ENCODE data around the gene C10orf71.

Gene C10orf71

GRCh38 chr10:49274886-49275285 lies 24.1 kb upstream of the C10orf71 start:
- DNase-seq (ENCODE audit: low spot score) = no peak
- H3K27ac ChIP-seq = no peak overlapping the region
- H3K4me3 ChIP-seq = no peak overlapping the region
- TF ChIP-seq, protein P1, sequence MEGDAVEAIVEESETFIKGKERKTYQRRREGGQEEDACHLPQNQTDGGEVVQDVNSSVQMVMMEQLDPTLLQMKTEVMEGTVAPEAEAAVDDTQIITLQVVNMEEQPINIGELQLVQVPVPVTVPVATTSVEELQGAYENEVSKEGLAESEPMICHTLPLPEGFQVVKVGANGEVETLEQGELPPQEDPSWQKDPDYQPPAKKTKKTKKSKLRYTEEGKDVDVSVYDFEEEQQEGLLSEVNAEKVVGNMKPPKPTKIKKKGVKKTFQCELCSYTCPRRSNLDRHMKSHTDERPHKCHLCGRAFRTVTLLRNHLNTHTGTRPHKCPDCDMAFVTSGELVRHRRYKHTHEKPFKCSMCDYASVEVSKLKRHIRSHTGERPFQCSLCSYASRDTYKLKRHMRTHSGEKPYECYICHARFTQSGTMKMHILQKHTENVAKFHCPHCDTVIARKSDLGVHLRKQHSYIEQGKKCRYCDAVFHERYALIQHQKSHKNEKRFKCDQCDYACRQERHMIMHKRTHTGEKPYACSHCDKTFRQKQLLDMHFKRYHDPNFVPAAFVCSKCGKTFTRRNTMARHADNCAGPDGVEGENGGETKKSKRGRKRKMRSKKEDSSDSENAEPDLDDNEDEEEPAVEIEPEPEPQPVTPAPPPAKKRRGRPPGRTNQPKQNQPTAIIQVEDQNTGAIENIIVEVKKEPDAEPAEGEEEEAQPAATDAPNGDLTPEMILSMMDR (IDR thresholded peaks at IDR 0.05) = no peak

- Histone ChIP-seq H3K4me3 (no peak overlapping the region), H3K27ac (no peak overlapping the region)
- no peak for DNase-seq (ENCODE audit: low spot score)
- TF ChIP-seq, protein P1 (IDR thresholded peaks at IDR 0.05) = no peak
Observed at GRCh38 chr10:49275896-49276295, 23.1 kb upstream of the C10orf71 start.

DNA sequence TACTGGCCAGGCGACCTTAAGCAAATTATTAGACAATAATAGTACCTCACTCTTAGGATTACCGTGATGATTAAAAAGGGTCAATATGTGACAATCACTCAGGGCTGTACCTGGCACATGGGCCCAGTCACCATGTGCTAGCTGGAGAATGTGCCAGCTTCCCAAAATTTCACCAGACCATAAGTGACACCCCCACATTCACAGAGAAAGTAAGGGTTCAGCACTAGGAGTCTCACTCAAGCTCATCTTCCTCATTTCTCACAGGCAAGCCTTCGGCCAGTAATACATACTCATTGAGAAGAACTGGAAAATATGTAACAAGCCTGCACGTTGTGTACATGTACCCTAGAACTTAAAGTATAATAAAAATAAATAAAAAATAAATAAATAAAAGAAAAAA lies 22.4 kb upstream of the C10orf71 start:
- no peak overlapping the region for H3K4me3 ChIP-seq
- DNase-seq (ENCODE audit: low spot score) = no peak
- no peak overlapping the region for H3K27ac ChIP-seq
- TF ChIP-seq, protein P1 (IDR thresholded peaks at IDR 0.05) = no peak

DNA sequence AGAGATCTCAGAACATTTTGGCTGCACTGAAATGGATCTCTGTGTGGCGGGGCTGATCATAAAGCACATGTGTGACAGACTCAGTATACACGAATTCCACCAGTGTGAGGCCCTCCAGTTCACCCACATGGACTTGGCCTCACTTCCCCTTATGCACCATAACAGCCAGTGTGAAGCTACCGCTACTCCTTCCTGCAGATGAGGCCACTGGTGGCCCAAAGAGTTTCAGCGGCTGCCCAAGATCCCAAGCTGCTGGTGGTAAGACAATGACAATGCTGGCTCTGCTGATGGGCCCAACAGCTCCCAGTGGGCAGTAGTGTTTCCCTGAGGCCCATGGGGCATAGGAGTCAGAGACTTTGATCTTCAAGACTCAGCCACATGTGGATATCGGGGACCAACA lies 21.0 kb upstream of the C10orf71 start:
- DNase-seq (ENCODE audit: low spot score) = no peak
- TF ChIP-seq, protein P1 (IDR thresholded peaks at IDR 0.05) = no peak
- Histone ChIP-seq H3K27ac (no peak overlapping the region), H3K4me3 (no peak overlapping the region)

- TF ChIP-seq, protein P1 (IDR thresholded peaks at IDR 0.05) = no peak
- no peak overlapping the region for H3K27ac ChIP-seq
- DNase-seq (ENCODE audit: low spot score) = no peak
Observed at GRCh38 chr10:49278497-49278981, 20.4 kb upstream of the C10orf71 start.

DNA sequence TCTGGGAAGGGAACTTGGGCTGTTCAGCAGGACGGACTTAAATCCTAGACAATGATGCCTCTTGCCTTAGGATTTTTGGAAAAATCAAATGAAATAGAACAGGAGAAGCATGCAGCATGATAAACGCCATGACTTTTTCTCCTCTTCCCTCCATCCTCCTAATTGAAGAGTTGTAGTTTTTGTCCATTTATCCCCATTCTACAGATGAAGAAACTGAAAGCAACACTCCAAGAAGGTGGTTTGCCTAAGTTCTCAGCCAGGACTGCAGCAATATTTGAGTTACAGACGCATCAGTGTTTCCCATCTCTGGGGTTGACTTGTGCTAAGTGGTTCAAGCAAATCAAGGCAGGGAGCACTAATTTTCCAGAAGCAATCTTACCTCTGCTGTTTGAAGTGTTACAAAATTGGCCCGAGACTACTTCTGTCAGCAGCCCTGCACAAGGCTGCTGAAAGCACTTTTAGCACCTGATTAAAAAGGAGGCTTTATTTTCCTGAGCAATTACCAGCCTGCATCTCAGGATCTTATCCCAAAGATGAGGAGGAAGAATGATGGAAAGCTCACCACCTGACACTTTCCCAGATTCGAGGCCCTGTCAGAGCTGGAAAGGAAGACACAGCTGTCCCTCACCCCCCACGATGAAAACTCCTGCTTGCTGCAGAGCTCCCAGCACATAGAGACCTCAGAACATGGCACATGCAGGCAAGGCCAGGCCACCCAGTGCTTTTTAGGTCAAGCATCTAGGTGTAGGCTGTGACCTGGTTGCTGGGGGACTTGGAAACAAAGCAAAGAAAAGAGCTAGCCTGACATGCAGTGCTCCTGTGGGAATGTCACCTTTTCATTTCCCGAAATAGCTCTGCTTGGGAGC lies 19.7 kb upstream of the C10orf71 start:
- H3K4me3 ChIP-seq = no peak overlapping the region
- no peak for DNase-seq (ENCODE audit: low spot score)

More at GRCh38 chr10:49278497-49278981, 20.4 kb upstream of the C10orf71 start:
- H3K4me3 ChIP-seq = no peak overlapping the region

More for the DNA sequence above, 19.7 kb upstream of the C10orf71 start:
- TF ChIP-seq, protein P1 (IDR thresholded peaks at IDR 0.05) = no peak
- no peak overlapping the region for H3K27ac ChIP-seq

Measured in coronary artery (tissue), 2 donors.